DMS 273 (cell line): ENCODE data around the gene SAMD4A.
"Not testable (repeated sequence)": the region's sequence is repeated elsewhere in the genome, so short reads cannot be mapped to it uniquely, and the experiment has no call there.

Source experiments
- DNase-seq: peaks from one replicate; lab custom pipeline; 2025; ENCODE audit not compliant: unreplicated experiment; lab: John Stamatoyannopoulos, UW

SAMD4A gene

DNA sequence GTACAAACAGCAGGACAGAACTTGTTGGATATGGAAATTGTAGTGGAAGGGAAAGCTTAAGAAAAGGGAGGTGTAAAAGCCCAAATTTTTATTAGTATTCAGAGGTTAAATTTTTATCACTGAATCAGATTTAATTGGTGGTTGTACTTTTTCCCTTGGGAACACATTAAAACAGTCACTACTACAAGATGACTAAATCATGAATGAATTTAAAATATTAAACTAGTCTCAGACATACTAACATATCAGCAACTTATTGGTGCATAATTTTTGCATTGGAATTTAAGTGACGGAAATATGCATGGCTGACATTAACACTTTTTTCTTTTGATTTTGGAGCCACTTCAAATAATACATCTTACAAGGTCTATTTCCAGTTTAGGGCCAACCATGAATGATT is 27.6 kb downstream of the SAMD4A start:
- DNase-seq = no peak

GRCh38 chr14:54597795-54598443 is 31.0 kb downstream of the SAMD4A start:
- no peak for DNase-seq

- peak; percentile 22 for DNase-seq
These were observed 33.2 kb downstream of the SAMD4A start for GRCh38 chr14:54599966-54600716.

GRCh38 chr14:54600717-54601109 is 33.8 kb downstream of the SAMD4A start:
- peak; percentile 14 for DNase-seq

DNA sequence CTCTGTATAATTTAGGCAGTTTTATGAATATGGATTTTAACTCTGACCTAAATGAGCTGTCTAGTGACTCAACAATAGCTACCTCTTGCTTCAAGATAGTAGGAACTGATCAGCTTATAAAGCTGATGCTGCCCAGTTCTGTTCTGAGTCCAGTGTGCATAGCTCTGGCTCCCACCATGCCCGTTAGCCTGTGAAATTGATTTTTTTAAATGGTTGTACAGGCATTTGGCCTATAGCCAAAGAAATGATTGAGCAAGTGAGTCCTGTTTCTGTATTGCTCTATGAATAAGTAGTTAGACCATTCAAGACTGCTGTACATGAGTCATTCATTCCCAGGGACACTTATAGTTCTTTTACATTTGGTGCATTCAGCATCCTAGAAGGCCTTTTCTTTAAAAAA is 36.4 kb downstream of the SAMD4A start:
- no peak for DNase-seq

DNA sequence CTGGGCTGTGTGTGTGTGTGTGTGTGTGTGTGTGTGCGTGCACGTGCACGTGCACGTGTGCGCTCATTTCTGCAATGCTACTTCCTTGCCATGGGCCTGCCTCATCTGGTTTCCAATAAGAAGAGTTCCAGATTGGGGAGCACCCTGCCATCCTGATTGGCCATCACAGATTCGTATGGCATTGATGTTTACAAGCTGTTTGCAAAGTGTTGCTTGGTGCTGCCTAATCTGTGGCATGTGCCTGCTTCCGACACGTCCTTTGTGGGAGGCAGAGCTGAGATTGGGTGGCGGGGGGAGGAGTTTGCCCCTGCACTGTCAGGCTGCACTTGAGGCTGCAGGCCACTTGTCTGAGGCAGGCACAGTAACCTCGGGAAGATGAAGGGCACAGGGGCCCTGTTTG is 39.2 kb downstream of the SAMD4A start:
- DNase-seq = no peak

DNA sequence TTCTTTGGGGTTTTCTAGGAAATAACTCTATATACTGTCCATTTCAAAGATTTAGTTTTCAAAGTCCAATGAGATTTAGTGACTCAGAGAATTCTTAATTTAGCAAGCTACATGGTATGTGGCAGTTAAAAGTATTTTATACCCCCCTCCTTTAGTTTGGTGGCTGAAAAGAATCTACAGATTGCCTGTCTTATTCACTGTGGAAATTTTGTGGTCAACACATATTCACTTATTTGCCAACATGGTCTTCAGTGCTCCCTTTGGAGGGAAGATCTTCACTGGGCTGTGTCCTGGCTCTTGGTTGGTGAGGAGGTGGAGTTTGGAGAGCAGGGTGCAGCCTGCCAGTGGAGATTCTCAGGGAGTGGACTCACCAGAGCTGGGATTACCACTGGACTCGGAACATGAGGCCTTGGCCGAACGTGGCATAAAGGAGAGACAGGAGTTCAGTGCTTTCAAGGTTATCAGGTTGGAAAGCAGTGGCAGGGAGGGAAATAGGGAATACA is 39.8 kb downstream of the SAMD4A start:
- no peak for DNase-seq

DNA sequence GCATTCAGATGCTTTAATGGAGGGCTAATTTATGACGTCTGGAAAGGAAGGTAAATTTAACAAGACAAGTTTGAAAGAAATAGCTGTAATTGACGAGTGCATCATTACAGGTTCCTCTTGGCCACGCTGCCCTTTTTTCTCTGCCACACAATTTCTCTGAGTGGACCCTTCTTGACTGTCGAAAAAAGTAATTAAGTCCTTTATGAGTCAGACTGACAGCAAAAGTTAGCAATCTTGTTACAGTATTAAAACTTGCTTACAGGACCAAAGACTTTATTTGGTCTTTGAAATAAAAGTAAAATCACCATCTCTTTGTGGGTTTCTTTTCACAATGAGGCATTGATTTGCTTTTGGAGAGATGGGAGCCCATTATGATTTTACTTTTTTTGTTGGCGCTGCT is 42.6 kb downstream of the SAMD4A start:
- DNase-seq = no peak

DNA sequence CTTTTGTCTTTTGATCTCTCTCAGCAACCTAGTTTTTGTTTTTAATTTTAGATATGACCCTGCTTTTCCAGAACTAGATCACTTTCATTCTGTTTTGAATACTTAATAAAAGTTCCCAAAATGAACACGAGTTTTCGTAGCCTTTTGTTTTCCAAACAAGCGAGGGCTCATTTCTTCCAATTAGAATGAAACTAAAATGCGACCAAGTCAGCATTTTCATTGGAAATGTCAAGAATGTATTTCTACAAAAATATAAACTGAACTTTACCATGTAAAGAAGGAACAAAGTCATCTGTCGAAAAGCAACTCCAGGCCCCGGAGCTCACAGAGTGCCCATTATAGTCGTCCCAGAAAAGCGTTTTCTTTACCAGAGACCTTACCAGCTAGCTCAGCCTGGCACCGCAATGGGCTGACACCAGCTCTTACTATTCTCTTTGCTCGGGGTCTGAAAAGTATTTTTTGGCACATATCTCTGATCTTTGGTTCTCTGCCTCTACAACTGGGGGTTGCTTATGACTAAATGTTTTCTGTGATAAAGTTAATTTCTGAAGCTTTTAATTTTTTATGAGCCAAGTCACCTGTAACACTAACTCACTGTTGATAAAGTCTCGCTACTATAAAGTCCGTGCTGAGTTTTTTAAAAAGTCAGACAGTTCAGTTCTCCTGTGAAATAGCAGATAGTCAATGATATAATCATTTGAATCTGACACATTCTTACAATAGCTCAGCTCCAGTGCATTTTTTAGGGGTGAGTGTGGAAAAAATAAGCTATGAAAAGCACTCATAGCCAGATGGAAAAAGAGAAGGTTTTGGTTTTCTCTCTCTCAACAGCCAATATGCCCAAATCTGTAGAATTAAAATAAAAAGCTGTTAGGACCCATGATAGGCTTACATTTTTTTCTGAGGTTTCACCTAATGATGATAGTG is 43.4 kb downstream of the SAMD4A start:
- DNase-seq = no peak

- DNase-seq = no peak
These were observed 47.4 kb downstream of the SAMD4A start for GRCh38 chr14:54614296-54614695.

DNA sequence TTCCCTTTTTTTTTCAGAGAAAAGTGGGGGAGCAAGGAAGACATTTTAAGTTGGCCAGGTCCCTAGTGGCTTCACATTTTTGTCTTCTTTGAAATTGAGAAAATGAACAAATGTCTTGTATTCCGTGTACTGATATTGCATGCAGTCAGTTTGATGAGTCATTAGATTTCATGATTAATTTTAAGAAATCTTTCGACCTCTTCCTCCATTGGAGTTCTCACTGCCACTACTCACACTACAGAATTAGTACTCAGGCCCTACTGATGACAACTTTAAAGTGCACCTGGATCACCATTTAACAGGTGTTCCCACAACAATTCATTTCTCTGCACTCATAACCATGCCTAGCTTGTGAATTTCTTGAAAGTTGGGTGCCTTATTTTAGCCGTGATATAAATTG is 50.5 kb downstream of the SAMD4A start:
- no peak for DNase-seq

- no peak for DNase-seq
These were observed 54.8 kb downstream of the SAMD4A start for GRCh38 chr14:54621686-54622085.

DNA sequence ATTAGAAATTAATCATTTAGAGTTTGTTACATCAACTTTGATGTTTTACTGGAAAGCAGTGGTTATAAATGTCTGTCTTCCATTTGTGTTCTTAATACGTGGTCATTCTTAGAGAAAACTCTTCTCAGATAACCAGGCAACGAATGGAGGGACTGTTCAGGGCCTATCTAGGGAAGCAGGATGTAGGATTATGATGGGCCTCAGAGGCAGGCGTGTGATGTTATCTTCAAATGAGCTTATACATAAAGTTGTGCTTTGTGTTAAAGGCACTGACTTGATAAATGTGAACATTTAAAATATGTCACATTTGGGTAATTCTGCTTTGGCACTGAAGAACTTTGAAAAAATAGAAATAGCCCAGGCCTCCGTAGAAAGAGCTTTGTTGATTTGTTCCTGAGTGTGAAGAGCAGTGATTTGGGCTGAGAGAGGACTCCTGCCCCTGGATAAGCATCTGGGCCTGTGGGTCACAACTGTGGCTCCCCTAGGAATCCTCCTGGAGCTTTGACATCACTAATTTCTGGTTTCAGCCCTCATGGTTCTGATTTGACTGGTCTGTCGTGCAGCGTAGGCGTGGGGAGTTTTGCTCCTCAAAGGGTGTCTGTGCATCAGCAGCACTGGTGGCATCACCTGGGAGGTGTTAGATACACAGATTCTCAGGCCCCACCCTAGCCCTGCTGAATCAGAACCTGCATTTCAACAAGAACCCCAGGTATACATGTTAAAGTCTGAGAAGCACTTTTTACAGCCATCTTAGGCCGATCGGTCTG is 55.4 kb downstream of the SAMD4A start:
- DNase-seq = no peak

DNA sequence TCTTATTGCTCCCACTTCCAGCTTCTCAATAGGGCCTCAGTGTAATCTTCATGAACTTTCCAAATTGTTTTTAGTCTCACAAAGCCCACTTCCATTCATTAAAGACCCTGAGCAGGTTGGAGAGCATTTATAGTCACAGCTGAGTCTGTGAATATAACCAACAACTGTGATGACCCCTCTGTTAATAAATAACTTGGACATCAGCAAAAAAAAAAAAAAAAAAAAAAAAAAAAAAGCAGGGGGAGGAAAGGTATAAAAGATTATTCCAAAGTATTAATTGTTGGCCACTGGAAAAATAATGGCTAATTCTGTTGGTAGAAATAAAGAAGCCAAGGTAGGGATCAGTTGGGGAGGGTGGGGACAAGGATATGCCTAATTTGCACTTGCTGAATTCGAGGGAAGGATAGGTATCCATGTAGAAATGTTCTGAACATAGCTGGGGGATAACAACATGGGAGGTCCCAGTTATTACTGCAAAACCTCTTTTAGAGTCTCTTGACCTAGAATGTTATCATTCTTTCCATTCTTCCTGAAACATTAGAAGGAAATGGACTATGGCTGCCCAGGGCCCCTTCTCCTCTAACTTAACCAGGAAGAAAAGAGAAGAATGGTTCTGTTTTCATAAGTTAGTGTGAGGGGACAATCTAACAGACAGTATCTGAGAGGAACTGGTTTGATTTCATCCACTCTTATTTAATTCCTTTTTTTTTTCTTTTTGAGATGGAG is 56.5 kb downstream of the SAMD4A start:
- no peak for DNase-seq

GRCh38 chr14:54624005-54624358 is 57.1 kb downstream of the SAMD4A start:
- DNase-seq = not testable (repeated sequence)

GRCh38 chr14:54625112-54625511 is 58.2 kb downstream of the SAMD4A start:
- DNase-seq = no peak

- no peak for DNase-seq
These were observed 60.3 kb downstream of the SAMD4A start for GRCh38 chr14:54627219-54627539.

GRCh38 chr14:54627540-54628363 is 60.8 kb downstream of the SAMD4A start:
- DNase-seq = no peak

DNA sequence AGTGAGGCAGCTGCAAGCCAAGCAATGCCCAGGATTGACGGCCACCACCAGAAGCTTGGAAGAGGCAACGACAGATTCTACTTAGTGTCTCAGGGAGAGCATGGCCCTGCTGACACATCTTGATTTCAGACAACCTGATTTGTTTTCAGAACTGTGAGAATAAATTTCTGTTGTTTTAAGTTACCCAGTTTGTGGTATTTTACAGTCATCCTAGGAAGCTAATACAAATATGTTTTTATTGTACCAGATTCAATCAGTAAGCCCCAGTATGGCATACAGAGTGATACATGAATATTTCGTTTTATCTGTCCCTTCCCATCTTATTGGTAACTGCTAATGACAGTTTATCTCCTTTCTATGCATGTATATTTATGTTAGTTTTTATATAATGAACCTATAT is 62.3 kb downstream of the SAMD4A start:
- no peak for DNase-seq
